RWPE2 (cell line): Measurements from ENCODE around the gene PRIM2.
A peak's percentile ranks its signal among the peaks of the same experiment; 100 is the strongest.
"Not testable (repeated sequence)": the region's sequence is repeated elsewhere in the genome, so short reads cannot be mapped to it uniquely, and the experiment has no call there.

Source experiments
- ATAC-seq: fragments of 200-7000 bp; cut with Tn5 transposase; 3 replicates; pipeline ENCODE4 v1.9.1; 2021; ENCODE audit warnings: low read depth
- DNase-seq: peaks from one replicate; pipeline ENCODE4 v3.0.0-alpha.2; 2020; ENCODE audit warnings: low spot score
- H3K27ac ChIP-seq: fragments of 450-650 bp; 2 replicates; pipeline ENCODE4 v1.5.1; 2017; ENCODE audit warnings: mild to moderate bottlenecking; ENCODE audit not compliant: poor library complexity, severe bottlenecking
- H3K27me3 ChIP-seq: fragments of 250-450 bp; sonication (Bioruptor Pico); 2 replicates; pipeline ENCODE4 v1.5.1; 2021; ENCODE audit warnings: mild to moderate bottlenecking, moderate library complexity; ENCODE audit not compliant: insufficient read depth, poor library complexity, severe bottlenecking
- H3K36me3 ChIP-seq: fragments of 250-450 bp; sonication (Bioruptor Pico); 2 replicates; pipeline ENCODE4 v1.5.1; 2020; ENCODE audit warnings: low read depth, mild to moderate bottlenecking, moderate library complexity
- H3K4me1 ChIP-seq: fragments of 250-450 bp; sonication (Bioruptor Pico); 2 replicates; pipeline ENCODE4 v1.5.1; 2021; ENCODE audit warnings: mild to moderate bottlenecking, moderate library complexity; ENCODE audit not compliant: insufficient read depth, poor library complexity, severe bottlenecking
- H3K4me3 ChIP-seq: fragments of 250-450 bp; sonication (Bioruptor Pico); 2 replicates; pipeline ENCODE4 v1.5.1; 2021; ENCODE audit warnings: mild to moderate bottlenecking, moderate library complexity; ENCODE audit not compliant: severe bottlenecking
- H3K9me3 ChIP-seq: fragments of 250-450 bp; sonication (Bioruptor Pico); 2 replicates; pipeline ENCODE4 v1.5.1; 2021; ENCODE audit warnings: mild to moderate bottlenecking, moderate library complexity; ENCODE audit not compliant: severe bottlenecking
- CTCF ChIP-seq: fragments of 450-650 bp; IDR thresholded peaks from one replicate; pipeline ENCODE4 v1.5.1; 2017; ENCODE audit warnings: mild to moderate bottlenecking, moderate library complexity; ENCODE audit not compliant: poor library complexity, severe bottlenecking

PRIM2 gene

DNA sequence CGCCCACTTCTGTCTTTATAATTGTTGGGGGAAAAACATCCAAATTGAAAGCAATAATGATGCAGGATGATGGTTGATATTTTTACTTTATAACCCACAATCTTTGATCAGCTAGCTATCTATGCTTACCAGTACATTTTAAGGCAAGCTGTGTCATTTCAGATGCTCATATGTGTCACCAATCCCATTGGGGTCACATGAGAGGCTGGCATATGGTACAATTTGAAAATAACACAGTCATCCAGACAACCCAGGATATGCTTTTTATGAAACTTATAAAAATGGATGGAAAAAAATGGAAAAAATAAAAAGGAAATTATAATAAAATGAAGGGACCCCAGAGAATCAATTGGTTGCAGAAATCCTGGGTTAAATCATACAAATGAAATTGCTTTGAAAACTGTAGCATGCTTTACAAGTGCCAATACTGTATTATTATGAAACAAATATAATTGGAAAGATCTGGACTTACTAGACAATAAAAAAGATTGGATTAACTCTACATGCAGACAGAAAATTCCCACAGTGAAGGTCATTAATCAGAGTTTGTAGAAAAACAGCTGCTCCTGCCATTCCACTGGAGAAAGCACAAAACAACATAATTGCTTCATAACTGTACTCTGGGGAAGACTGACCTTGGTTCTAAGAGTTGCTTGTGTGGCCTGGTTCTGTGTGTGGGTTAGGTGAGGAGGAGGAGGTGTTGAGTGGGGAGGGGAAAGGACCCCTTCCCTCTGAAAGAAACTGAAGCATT, 13.3 kb upstream of the PRIM2 start:
- no peak for TF ChIP-seq CTCF
- H3K4me3 ChIP-seq = no peak overlapping the region
- H3K27me3 ChIP-seq = no peaks in the 10 kb centered on the region
- no peak for DNase-seq
- H3K9me3 ChIP-seq = no peaks in the 10 kb centered on the region
- H3K4me1 ChIP-seq = no peaks in the 10 kb centered on the region
- no peak for ATAC-seq
- no peaks in the 10 kb centered on the region for H3K36me3 ChIP-seq
- H3K27ac ChIP-seq = no peak overlapping the region

GRCh38 chr6:57305107-57305506, 12.3 kb upstream of the PRIM2 start:
- H3K4me1 ChIP-seq = no peaks in the 10 kb centered on the region
- no peak for TF ChIP-seq CTCF
- no peak overlapping the region for H3K4me3 ChIP-seq
- no peaks in the 10 kb centered on the region for H3K36me3 ChIP-seq
- no peak for ATAC-seq
- no peaks in the 10 kb centered on the region for H3K9me3 ChIP-seq
- H3K27ac ChIP-seq = no peak overlapping the region
- no peak for DNase-seq
- H3K27me3 ChIP-seq = no peaks in the 10 kb centered on the region

GRCh38 chr6:57305761-57306160, 11.7 kb upstream of the PRIM2 start:
- no peak for TF ChIP-seq CTCF
- no peak for DNase-seq
- Histone ChIP-seq H3K27me3 (no peaks in the 10 kb centered on the region), H3K36me3 (no peaks in the 10 kb centered on the region), H3K9me3 (no peaks in the 10 kb centered on the region), H3K27ac (no peak overlapping the region), H3K4me3 (no peak overlapping the region), H3K4me1 (no peaks in the 10 kb centered on the region)
- peak; percentile 40; the same call in 1 of the 3 replicates for ATAC-seq

GRCh38 chr6:57306273-57306672, 11.2 kb upstream of the PRIM2 start:
- TF ChIP-seq CTCF = no peak
- no peaks in the 10 kb centered on the region for H3K4me1 ChIP-seq
- H3K36me3 ChIP-seq = no peaks in the 10 kb centered on the region
- ATAC-seq (no peak), DNase-seq (no peak)
- H3K27ac ChIP-seq = no peak overlapping the region
- H3K4me3 ChIP-seq = no peak overlapping the region
- H3K9me3 ChIP-seq = no peaks in the 10 kb centered on the region
- H3K27me3 ChIP-seq = no peaks in the 10 kb centered on the region

DNA sequence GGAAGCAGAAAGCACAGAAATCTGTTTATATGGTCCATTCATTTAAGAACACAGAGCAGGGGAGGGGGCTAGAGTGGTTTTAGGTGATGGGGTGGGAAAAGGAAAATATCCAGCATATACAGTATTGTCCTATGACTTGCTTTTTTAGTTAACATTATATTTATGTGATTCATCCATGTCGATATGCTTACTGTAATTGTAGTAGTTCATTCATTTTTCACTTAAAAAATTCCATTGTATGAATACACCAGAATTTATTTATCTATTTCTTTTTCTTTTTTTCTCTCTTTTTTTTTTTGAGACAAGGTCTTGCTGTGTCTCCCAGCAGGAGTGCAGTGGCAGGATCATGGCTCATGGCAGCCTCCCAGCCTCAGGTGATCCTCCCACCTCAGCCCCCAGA, 9.6 kb upstream of the PRIM2 start:
- no peak for DNase-seq
- H3K36me3 ChIP-seq = no peaks in the 10 kb centered on the region
- H3K4me1 ChIP-seq = peaks cover 4% of the 10 kb centered on the region
- no peak for ATAC-seq
- H3K27ac ChIP-seq = no peak overlapping the region
- H3K27me3 ChIP-seq = no peaks in the 10 kb centered on the region
- no peak overlapping the region for H3K4me3 ChIP-seq
- no peaks in the 10 kb centered on the region for H3K9me3 ChIP-seq
- no peak for TF ChIP-seq CTCF

- not testable (repeated sequence) for H3K27ac ChIP-seq, H3K27me3 ChIP-seq, ATAC-seq
These were observed 8.7 kb upstream of the PRIM2 start for GRCh38 chr6:57308755-57309154.

DNA sequence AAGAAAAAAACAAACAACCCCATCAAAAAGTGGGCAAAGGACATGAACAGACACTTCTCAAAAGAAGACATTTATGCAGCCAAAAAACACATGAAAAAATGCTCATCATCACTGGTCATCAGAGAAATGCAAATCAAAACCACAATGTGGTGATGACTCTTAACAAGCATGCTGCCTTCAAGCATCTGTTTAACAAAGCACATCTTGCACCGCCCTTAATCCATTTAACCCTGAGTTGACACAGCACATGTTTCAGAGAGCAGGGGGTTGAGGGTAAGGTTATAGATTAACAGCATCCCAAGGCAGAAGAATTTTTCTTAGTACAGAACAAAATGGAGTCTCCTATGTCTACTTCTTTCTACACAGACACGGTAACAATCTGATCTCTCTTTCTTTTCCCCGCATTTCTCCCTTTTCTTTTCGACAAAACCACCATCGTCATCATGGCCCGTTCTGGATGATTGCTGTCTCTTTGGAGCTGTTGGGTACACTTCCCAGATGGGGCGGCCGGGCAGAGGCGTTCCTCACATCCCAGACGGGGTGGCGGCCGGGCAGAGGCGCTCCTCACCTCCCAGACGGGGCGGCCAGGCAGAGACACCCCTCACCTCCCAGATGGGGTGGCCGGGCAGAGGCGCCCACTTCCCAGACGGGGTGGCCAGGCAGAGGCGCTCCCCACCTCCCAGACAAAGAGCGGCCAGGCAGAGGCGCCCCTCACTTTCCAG, 7.2 kb upstream of the PRIM2 start:
- not testable (repeated sequence) for DNase-seq, H3K9me3 ChIP-seq, H3K4me3 ChIP-seq, ATAC-seq, H3K36me3 ChIP-seq, H3K27me3 ChIP-seq, H3K27ac ChIP-seq
- H3K4me1 ChIP-seq = peaks cover 24% of the 10 kb centered on the region

More at GRCh38 chr6:57308755-57309154, 8.7 kb upstream of the PRIM2 start:
- DNase-seq, H3K4me3 ChIP-seq, H3K9me3 ChIP-seq, H3K36me3 ChIP-seq: not testable (repeated sequence)
- peaks cover 13% of the 10 kb centered on the region for H3K4me1 ChIP-seq
